Vagina (tissue), 2 donors: Measurements from ENCODE around the gene UBR3.

Experiments used
- CTCF ChIP-seq, 3 experiments: fragments of 450-650 bp in 2 of 3; fragments of 200-600 bp in 1 of 3; sonication (generic) in 1 of 3; IDR thresholded peaks; one replicate each; pipeline ENCODE4 v1.5.1; 2017 to 2019; ENCODE audit warnings: antibody characterized with exemption in 3 of 3, mild to moderate bottlenecking in 2 of 3, moderate library complexity in 2 of 3
- POLR2A ChIP-seq, 2 donors: fragments of 450-650 bp; IDR thresholded peaks; one replicate each; pipeline ENCODE4 v1.6.1; 2017; ENCODE audit warnings: antibody characterized with exemption in 2 of 2, mild to moderate bottlenecking in 2 of 2, moderate library complexity in 2 of 2

- TF ChIP-seq CTCF (IDR thresholded peaks at IDR 0.05) = no peak
- TF ChIP-seq POLR2A (IDR thresholded peaks at IDR 0.05) = no peak
Measured at GRCh38 chr2:169965495-169965894, 138.2 kb downstream of the UBR3 start.
